Measurements from ENCODE around the gene OR10G8. TPM values are rescaled to one million over a fixed set of nuclear protein-coding genes. Genes with fewer than 3 reads are reported as not detected.

OR10G8 gene
- total and polyA plus RNA-seq, 2 of the 4 experiments (the other 2 are of a cell fraction): not detected

DNA sequence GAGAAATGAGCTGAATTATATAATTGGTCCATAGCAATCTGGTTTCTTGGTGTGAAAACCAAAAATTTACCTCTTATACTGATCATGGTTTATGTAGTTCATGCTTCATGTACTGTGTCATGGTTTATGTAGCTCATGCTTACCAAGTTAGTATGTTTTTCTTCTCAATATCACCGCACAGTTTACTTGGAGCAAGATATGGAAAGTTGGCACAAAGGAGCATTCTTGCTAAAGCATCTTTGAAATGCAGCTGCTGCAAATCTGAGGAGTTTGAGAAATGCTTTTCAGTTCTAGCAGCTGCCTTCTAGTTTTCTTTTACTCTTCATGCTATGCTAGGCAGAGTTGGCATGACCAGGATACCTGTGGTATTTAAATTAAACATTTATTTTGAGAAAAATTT, 10.1 kb downstream of the OR10G8 start:
- Histone ChIP-seq H3K56ac (ENCODE audit: extremely low read depth, insufficient read depth, low read length) (no peak overlapping the region), H3K4me3 (ENCODE audit: insufficient read depth, low read depth, low read length) (no peak overlapping the region), H3K23ac (ENCODE audit: low read depth, low read length) (no peak overlapping the region), H2AFZ (replicated peaks; ENCODE audit: low read length, poor library complexity) (no peak overlapping the region), H3K27me3 (ENCODE audit: control insufficient read depth, insufficient read depth, low read length) (no peaks in the 10 kb centered on the region), H2AK9ac (replicated peaks; ENCODE audit: low read depth, low read length, poor library complexity) (no peak overlapping the region), H3K18ac (ENCODE audit: low read depth, low read length) (no peak overlapping the region), H4K5ac (ENCODE audit: low read depth, low read length) (no peak overlapping the region), H3K4ac (ENCODE audit: low read depth, low read length) (no peak overlapping the region), H2BK5ac (ENCODE audit: low read depth, low read length, poor library complexity, severe bottlenecking) (no peak overlapping the region), H3K27ac (ENCODE audit: insufficient read depth, low read length) (no peak overlapping the region), H4K8ac (ENCODE audit: low read depth in 2 of 2, low read length in 2 of 2) (no peak overlapping the region), H3K36me3 (ENCODE audit: control insufficient read depth, insufficient read depth, low read length) (no peaks in the 10 kb centered on the region), H3K14ac (replicated peaks; ENCODE audit: low read depth, low read length) (no peak overlapping the region), H2AK5ac (ENCODE audit: low read depth, low read length) (no peak overlapping the region), H3K4me1 (ENCODE audit: control insufficient read depth, insufficient read depth, low read length) (no peaks in the 10 kb centered on the region), H3K9me3 (ENCODE audit: control insufficient read depth, insufficient read depth, low read length) (peaks cover 2% of the 10 kb centered on the region; the same call in 1 of the 2 replicates), H2BK15ac (ENCODE audit: low read depth, low read length) (no peak overlapping the region), H3K4me2 (ENCODE audit: low read depth, low read length) (no peak overlapping the region), H3K9ac (ENCODE audit: low read depth, low read length) (no peak overlapping the region), H3K79me1 (ENCODE audit: low read depth in 1 of 2, low read length in 2 of 2) (no peaks in the 10 kb centered on the region), H4K91ac (ENCODE audit: insufficient read depth, low read depth, low read length) (no peak overlapping the region), H2BK120ac (ENCODE audit: low read depth, low read length) (no peak overlapping the region), H2BK20ac (ENCODE audit: low read depth, low read length) (no peak overlapping the region), H3K9me1 (ENCODE audit: insufficient read depth, low read length) (no peaks in the 10 kb centered on the region), H4K20me1 (ENCODE audit: insufficient read depth, low read length) (no peaks in the 10 kb centered on the region)
- ChIA-PET POLR2A (ENCODE audit: unreplicated experiment) (no interaction called here), CTCF (no interaction called here)
- ATAC-seq (ENCODE audit: low read depth) (no peak; the same call in 1 of the 2 replicates), DNase-seq (no peak)
- dilution Hi-C loops (cut with HindIII; ENCODE audit: low sequenced_read_pairs, unreplicated experiment): no loop called here
- WGBS, 2 experiments (ENCODE audit: extremely low coverage in 2 of 2, insufficient read length in 1 of 2): no CpG with 5 or more reads among the region's 1 CpG
- no peak for TF ChIP-seq MAZ (IDR thresholded peaks at IDR 0.05; ENCODE audit: borderline replicate concordance, low read depth, low read length)
- no peak for TF ChIP-seq MAFK (IDR thresholded peaks at IDR 0.05; ENCODE audit: low read depth, low read length)
- TF ChIP-seq NFE2L2 (IDR thresholded peaks at IDR 0.05; ENCODE audit: low read depth, low read length): no peak
- TF ChIP-seq POLR2A (IDR thresholded peaks at IDR 0.05; ENCODE audit: low read depth, low read length): no peak
- no peak for TF ChIP-seq BHLHE40 (IDR thresholded peaks at IDR 0.05; ENCODE audit: low read depth, low read length)
- TF ChIP-seq, protein P1, sequence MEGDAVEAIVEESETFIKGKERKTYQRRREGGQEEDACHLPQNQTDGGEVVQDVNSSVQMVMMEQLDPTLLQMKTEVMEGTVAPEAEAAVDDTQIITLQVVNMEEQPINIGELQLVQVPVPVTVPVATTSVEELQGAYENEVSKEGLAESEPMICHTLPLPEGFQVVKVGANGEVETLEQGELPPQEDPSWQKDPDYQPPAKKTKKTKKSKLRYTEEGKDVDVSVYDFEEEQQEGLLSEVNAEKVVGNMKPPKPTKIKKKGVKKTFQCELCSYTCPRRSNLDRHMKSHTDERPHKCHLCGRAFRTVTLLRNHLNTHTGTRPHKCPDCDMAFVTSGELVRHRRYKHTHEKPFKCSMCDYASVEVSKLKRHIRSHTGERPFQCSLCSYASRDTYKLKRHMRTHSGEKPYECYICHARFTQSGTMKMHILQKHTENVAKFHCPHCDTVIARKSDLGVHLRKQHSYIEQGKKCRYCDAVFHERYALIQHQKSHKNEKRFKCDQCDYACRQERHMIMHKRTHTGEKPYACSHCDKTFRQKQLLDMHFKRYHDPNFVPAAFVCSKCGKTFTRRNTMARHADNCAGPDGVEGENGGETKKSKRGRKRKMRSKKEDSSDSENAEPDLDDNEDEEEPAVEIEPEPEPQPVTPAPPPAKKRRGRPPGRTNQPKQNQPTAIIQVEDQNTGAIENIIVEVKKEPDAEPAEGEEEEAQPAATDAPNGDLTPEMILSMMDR (conservative IDR thresholded peaks at IDR 0.05; ENCODE audit: low read depth, low read length): no peak
- TF ChIP-seq RCOR1 (IDR thresholded peaks at IDR 0.05; ENCODE audit: insufficient replicate concordance, low read length): no peak
- TF ChIP-seq FOS (IDR thresholded peaks at IDR 0.05; ENCODE audit: low read depth, low read length): no peak
- TF ChIP-seq, protein P2, sequence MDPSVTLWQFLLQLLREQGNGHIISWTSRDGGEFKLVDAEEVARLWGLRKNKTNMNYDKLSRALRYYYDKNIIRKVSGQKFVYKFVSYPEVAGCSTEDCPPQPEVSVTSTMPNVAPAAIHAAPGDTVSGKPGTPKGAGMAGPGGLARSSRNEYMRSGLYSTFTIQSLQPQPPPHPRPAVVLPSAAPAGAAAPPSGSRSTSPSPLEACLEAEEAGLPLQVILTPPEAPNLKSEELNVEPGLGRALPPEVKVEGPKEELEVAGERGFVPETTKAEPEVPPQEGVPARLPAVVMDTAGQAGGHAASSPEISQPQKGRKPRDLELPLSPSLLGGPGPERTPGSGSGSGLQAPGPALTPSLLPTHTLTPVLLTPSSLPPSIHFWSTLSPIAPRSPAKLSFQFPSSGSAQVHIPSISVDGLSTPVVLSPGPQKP (IDR thresholded peaks at IDR 0.05; ENCODE audit: borderline replicate concordance, low read depth, low read length): no peak
- TF ChIP-seq SMC3 (IDR thresholded peaks at IDR 0.05; ENCODE audit: low read depth, low read length): no peak
- in situ Hi-C loops (cut with MboI; ENCODE audit: low sequenced_read_pairs): no loop called here
- intact Hi-C loops (cut with micrococcal nuclease): no loop called here
- BruUV-seq (replicated peaks): no TSS peak
